NCI-H345 treated with DMSO at 0.1 percent for 48 hours (cell line): ENCODE data around the gene RTN4IP1.

ENCODE experiments used
- DNase-seq: peaks from one replicate; lab custom pipeline; 2025; ENCODE audit not compliant: unreplicated experiment; lab: John Stamatoyannopoulos, UW

Gene RTN4IP1, protein sequence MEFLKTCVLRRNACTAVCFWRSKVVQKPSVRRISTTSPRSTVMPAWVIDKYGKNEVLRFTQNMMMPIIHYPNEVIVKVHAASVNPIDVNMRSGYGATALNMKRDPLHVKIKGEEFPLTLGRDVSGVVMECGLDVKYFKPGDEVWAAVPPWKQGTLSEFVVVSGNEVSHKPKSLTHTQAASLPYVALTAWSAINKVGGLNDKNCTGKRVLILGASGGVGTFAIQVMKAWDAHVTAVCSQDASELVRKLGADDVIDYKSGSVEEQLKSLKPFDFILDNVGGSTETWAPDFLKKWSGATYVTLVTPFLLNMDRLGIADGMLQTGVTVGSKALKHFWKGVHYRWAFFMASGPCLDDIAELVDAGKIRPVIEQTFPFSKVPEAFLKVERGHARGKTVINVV

DNA sequence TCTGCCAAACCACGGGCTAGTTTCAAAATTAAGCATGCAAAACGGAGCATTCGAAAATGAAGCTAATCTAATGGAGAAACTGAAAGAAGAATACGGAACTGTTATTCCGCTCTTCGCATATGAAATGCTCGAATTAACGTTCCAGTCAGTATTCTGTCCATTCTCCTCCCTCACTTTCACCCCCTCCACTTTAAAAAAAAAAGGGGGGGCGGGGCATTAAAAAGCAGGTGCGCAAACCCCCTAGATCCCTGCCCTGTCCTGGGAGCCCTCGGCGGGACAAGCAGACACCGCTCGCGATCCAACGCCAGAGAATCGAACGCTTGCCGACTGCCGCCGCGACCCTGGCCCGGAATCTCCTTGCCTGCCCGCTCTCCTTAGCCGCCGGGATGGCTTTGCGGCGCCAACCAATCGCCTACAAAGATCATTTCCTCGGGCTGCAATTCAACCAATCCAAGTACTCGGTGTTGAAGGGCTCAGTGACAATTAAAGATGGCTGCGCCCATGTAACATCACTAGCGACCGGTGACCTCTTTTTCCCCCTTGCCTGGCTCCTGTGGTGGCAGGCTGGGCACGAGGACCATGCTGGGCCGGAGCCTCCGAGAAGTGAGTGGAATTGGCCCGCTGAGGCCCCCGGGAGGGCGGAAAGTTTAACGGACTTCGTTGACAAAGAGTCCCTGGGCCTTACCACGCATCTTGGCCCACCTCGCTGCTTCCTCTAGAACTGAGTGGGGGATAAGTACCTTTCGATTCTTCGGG lies at the start of gene RTN4IP1, which contains the start of gene QRSL1:
Gene RTN4IP1, minus strand, starts transcription at position 396 of the 756 bp plus-strand sequence. CDS start 477 bp downstream, outside the sequence.
Gene QRSL1, plus strand, starts transcription at position 476 of the 756 bp plus-strand sequence. Its CDS starts 104 bp downstream, at position 580.
- peak; percentile 94 for DNase-seq

GRCh38 chr6:106677282-106677681 lies 48.0 kb upstream of the RTN4IP1 start:
- DNase-seq = no peak

DNA sequence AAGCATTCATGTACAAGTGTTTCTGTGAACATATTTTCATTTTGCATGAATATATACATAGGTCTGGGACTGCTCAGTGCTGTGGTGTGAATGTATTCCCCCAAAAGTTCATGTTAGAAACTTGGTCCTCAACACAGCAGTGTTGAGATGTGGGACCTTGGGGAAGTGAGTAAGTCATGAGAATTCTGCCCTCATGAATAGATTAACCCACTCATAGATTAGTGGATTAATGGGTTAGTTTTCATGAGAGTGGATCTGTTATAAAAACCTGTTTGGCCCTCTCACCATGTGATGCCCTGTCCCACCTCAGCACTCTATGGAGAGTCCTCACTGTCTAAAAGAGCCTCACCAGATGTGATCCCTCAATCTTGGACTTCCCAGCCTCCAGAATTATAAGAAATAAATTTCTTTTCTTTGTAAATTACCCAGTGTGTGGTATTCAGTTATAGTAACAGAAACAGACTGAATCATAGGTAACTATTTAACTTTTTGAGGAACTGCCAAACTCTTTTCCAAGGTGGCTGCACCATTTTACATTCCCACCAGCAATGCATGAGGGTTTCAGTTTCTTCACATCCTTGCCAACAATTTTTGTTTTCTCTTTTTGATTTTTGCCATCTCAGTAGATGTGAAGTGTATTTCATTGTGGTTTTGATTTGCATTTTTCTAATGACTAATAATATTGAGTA lies 45.4 kb upstream of the RTN4IP1 start:
- no peak for DNase-seq

DNA sequence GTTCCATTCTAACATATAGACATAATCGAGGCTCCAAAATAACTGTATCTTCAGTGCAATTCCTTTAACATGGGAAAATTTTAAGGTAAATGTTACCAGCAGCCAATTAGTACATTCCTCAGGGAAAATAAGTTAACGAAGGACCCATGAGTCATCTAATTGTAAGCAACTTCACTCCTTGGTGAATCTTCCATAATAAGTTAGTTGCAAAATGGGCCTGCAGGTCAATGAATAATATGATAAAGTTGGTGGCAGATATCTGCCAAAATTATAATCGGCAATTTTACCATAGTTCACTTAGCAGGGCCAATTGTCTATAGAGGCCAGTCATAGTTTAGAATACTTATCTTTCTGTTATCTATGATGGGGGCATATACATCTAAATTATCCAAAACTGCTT lies 42.4 kb upstream of the RTN4IP1 start:
- DNase-seq = no peak

GRCh38 chr6:106670236-106670635 lies 40.9 kb upstream of the RTN4IP1 start:
- no peak for DNase-seq

- no peak for DNase-seq
Measured at GRCh38 chr6:106667022-106667402, 37.7 kb upstream of the RTN4IP1 start.

- no peak for DNase-seq
Measured at GRCh38 chr6:106666282-106667021, 37.2 kb upstream of the RTN4IP1 start.

- no peak for DNase-seq
Measured at GRCh38 chr6:106662458-106662857, 33.2 kb upstream of the RTN4IP1 start.

GRCh38 chr6:106659859-106660258 lies 30.6 kb upstream of the RTN4IP1 start:
- no peak for DNase-seq

GRCh38 chr6:106658469-106658868 lies 29.2 kb upstream of the RTN4IP1 start:
- no peak for DNase-seq

DNA sequence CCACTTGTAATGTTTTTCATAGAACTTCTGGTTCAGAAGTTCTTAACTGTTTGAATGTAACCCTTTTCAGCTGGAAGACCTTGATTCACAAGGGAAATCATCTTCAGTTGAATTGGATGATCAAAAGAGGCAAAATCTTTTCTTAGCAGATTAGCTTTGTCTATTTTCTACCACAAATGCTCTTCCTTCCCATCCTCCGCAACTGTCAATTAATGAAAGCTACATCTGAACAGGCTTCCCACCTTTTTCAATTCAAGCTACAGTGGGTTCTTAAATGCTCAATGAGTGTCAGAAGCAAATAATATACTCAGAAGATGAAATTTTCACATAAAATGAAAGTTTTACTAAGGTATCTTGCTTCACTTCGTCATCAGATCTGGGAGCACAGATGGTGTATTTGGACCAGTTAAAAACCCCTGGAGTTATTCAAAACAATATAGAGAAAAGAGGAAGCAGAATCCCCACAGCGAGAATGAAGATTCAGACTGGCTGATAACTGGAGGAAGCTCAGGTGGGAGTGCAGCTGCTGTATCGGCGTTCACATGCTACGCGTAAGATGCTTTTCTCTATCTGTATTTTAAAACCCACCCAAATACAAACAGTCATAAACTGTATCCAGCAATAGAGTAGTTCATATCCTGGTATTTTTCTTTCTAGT lies 19.5 kb upstream of the RTN4IP1 start:
- no peak for DNase-seq

GRCh38 chr6:106643061-106643460 lies 13.8 kb upstream of the RTN4IP1 start:
- DNase-seq = no peak

GRCh38 chr6:106642476-106642875 lies 13.2 kb upstream of the RTN4IP1 start:
- no peak for DNase-seq

- no peak for DNase-seq
Measured at GRCh38 chr6:106639812-106640211, 10.5 kb upstream of the RTN4IP1 start.

GRCh38 chr6:106637717-106638341 lies 8.5 kb upstream of the RTN4IP1 start:
- DNase-seq = no peak

DNA sequence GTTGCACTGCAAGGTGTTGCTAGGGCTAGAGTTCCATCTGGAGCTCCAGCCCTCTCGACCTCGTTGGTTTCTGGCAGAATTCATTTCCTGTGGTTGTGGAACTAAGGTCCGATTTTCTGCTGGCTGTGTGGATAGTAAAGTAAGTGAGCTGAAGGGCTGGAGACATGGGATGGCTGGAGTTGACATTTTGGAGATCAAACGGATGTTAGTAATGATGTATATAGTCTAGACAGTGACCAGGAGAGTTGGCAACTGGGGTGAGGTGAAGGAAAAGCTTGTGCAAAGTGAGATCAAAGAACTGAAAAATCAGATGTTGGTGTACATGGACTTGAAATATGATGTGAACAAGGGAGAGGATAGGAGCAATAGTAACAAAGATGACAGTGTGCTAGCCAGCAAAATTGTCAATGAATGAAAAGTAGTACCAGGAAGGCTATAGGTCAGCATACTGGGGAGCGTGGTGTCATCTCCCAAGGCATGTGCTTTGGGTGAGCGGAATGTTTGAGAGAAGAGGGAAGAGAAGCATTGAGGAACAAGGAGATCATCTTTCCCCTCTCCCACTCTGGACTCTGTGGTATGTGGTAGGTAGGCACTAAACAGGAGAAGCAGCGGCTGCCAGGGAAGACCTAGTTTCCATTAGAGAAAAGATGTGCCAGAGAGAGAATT lies 7.9 kb upstream of the RTN4IP1 start:
- no peak for DNase-seq

DNA sequence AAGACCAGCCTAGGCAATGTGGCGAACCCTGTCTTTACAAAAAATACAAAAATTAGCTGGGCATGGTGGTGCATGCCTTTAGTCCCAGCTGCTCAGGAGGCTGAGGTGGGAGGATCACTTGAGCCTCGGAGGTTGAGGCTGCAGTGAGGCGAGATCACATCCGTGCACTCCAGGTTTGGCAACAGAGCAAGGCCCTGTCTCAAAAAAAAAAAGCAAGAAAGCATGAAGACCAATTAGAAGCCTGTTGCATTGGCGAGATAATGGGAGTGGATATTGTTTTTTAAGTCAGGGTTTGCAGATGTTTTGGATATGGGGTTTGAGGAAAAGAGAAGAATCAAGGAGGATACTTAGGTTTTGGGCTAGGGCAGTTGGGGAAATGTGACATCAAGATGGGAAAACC lies 5.3 kb upstream of the RTN4IP1 start:
- no peak for DNase-seq

GRCh38 chr6:106631346-106631745 lies 2.0 kb upstream of the RTN4IP1 start:
- no peak for DNase-seq

- no peak for DNase-seq
Measured at GRCh38 chr6:106630366-106630765, 1.1 kb upstream of the RTN4IP1 start.

DNA sequence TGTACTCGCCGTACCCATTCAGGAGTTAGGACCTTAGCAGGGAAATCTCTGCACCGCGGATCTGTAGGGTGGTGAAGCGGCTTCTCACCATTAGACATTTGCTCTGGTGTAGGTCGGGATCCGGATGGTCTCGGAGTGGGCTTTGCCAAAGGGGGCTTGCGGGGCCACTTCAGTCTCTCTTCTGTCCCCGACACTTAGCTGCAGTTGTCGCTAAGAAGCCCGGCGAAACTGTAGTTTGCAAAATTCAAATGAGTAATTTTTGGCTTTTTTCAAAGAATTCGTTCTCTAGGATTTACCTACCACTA lies 513 bp upstream of the RTN4IP1 start:
- DNase-seq = no peak
